ENCODE measurements around the gene ISG15.

ISG15 gene

GRCh38 chr1:1061682-1062345 is 48.5 kb downstream of the ISG15 start:
- Histone ChIP-seq H3K79me2 (no peaks in the 10 kb centered on the region), H3K4me2 (ENCODE audit: low read length) (no peak overlapping the region), H3K9me3 (ENCODE audit: control insufficient read depth, low read length) (no peaks in the 10 kb centered on the region), H3K36me3 (ENCODE audit: control insufficient read depth, insufficient read depth, low read length) (no peaks in the 10 kb centered on the region), H3K27ac (no peak overlapping the region), H2AFZ (no peak overlapping the region), H3K27me3 (ENCODE audit: control insufficient read depth, insufficient read depth, low read length) (peaks cover 2% of the 10 kb centered on the region), H3K4me3 (ENCODE audit: low read depth, low read length) (no peak overlapping the region), H3K4me1 (no peaks in the 10 kb centered on the region), H3K9ac (no peak overlapping the region)
- no peak for TF ChIP-seq CTCF (IDR thresholded peaks at IDR 0.05)

DNA sequence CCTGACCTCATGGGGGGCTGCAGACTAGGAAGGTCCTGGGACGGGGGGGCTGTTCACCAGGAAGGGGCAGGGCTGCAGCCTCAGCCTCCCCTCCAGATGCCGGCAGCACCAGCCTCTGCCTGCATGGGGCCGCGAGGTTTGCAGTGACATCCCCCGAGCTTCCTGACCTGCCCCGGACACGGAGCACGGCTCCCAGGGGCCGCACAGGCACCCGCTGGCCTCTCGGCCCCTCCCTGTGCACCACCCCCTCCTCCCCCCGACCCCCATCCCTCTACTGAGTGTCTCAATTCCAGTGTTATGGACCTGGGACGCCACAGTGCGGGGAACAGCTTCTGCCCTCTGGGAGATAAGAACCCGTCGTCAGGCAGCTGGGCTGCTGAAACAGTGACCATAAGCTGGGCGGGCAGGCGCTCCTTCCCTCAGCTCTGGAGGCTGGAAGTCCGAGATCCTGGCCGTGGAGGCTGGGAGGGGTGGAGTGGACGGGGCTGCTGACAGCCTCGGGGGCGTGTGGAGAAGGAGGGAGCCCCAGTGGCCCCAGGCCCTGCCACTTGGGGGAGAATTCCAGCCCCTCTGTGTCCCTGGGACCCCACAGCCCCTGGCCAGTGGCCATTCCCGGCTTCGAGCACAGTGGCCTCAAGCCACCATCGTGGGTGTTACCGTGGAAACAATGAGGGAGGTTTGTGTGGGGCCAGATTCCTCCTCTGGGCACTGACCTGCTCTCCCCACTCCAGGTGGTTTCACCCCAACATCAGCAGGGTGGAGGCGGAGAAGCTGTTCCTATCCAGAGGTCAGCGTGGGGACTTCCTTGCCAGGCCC is 49.3 kb downstream of the ISG15 start:
- Histone ChIP-seq H2AFZ (no peak overlapping the region), H3K27me3 (ENCODE audit: control insufficient read depth, insufficient read depth, low read length) (peaks cover 2% of the 10 kb centered on the region), H3K36me3 (ENCODE audit: control insufficient read depth, insufficient read depth, low read length) (no peaks in the 10 kb centered on the region), H3K9me3 (ENCODE audit: control insufficient read depth, low read length) (no peaks in the 10 kb centered on the region), H3K27ac (no peak overlapping the region), H3K79me2 (no peaks in the 10 kb centered on the region), H3K9ac (no peak overlapping the region), H3K4me3 (ENCODE audit: low read depth, low read length) (no peak overlapping the region), H3K4me2 (ENCODE audit: low read length) (no peak overlapping the region), H3K4me1 (no peaks in the 10 kb centered on the region)
- no peak for TF ChIP-seq CTCF (IDR thresholded peaks at IDR 0.05)

GRCh38 chr1:1063261-1063944 is 50.1 kb downstream of the ISG15 start:
- Histone ChIP-seq H3K9ac (no peak overlapping the region), H3K27ac (no peak overlapping the region), H3K4me1 (no peaks in the 10 kb centered on the region), H3K4me3 (ENCODE audit: low read depth, low read length) (no peak overlapping the region), H3K27me3 (ENCODE audit: control insufficient read depth, insufficient read depth, low read length) (peaks cover 2% of the 10 kb centered on the region), H3K4me2 (ENCODE audit: low read length) (no peak overlapping the region), H2AFZ (no peak overlapping the region), H3K9me3 (ENCODE audit: control insufficient read depth, low read length) (no peaks in the 10 kb centered on the region), H3K36me3 (ENCODE audit: control insufficient read depth, insufficient read depth, low read length) (no peaks in the 10 kb centered on the region), H3K79me2 (no peaks in the 10 kb centered on the region)
- no peak for TF ChIP-seq CTCF (IDR thresholded peaks at IDR 0.05)

All from parathyroid adenoma (tissue), 2 donors.